HG03575 (cell line): Measurements from ENCODE around the gene HEYL.

ENCODE experiments used
- ATAC-seq: cut with Tn5 transposase; IDR thresholded peaks from one replicate; pipeline ENCODE4 v1.9.1; 2021; ENCODE audit not compliant: unreplicated experiment, insufficient number of reproducible peaks, low FRiP score; ENCODE audit errors: extremely low read depth

The HEYL gene

DNA sequence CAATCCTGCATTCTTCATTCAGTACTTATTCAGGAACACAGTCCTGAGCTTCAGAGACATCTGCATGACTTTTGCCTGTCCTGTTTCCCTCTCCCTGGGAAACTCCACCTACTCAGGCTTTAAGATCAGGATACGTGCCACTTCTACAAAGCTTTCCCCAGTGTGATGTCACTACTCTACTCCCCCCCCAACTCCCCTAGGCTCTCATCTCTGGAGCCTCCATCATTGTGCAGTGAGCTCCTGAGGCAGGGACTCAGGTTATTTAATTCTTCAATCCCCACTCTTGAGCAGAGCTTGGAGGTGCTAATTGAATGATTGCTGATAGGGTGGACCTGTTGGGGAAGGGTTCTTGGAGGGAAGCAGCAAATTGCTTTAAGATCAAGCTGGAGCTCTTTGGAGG is 31.2 kb upstream of the HEYL start:
- no peak for ATAC-seq

DNA sequence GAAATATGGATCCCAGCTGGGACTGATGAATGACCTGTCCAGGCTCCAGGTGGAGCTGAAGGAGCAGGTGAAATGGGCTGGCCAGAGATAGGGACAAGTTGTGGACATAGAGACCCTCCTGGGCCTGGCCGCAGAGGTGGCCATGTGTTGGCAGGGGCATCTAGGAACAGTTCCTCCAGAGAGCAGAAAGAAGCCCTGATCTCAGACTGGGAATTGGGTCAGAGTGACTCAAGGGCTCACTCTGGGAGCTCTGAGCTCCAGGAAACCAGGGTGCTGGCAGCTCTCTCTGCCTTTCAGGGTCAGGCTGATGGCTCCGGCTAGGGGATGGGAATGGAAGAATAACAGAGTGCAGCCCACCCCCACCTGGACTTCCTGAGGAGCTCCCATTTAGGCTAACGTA is 29.5 kb upstream of the HEYL start:
- no peak for ATAC-seq

DNA sequence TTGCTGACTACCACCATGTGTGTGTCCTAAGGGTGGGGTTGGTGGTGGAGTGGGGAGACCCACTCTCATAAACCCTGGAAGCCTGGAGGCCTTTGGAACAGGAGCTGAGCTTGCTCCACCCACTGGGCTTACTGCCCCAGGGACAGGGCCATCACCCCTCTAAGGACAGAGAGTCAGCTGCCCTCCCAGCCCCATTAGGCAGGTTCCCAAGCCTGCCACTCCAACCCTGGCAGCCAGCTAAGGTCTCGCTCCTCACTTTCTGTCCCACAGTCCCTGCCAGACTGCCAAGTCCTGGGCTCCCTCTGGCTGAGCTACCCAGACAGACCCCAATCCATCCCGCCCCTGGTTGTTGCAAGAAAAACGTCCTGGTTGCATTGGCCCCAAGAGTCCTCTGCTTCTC is 28.7 kb upstream of the HEYL start:
- no peak for ATAC-seq

GRCh38 chr1:39666772-39667171 is 27.3 kb upstream of the HEYL start:
- ATAC-seq, result peak; percentile 74

DNA sequence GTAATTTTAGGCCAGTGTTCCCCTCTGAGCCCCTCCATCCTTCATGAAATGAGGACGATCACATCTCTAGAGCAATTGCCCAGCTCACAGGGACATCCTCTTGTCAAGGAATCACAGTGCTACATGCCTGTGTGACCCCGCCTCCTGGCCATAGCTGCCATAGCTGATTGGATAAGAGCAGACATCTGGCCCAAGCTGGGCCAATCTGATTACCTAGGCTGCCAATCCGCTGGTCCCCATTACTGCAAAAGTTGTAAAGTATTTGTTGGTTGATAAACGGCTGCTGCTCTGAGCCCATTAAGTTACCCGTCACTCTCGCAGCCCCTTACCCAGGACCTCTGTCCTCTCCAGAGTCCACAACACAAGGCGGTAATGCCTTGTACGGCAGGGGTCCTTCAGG is 24.1 kb upstream of the HEYL start:
- ATAC-seq, result no peak

DNA sequence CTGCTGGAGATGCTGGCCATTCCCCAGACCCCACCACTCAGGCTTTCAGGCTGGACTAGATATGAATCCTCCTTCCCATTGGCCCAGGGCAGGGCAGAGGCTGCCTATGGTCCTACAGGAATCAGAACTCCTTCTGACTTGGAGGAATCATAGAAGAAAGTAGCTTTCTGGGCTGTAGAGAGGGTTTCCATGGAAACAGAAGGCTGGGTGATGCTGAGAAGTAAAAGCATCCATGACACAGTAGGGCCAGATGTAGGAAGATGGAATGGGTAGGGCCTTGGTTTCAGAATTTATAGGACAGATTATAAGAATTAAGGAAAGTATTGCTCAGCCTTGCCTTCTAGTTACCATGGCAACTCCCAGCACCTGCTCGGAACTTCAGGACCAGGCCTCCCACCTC is 23.4 kb upstream of the HEYL start:
- no peak for ATAC-seq

DNA sequence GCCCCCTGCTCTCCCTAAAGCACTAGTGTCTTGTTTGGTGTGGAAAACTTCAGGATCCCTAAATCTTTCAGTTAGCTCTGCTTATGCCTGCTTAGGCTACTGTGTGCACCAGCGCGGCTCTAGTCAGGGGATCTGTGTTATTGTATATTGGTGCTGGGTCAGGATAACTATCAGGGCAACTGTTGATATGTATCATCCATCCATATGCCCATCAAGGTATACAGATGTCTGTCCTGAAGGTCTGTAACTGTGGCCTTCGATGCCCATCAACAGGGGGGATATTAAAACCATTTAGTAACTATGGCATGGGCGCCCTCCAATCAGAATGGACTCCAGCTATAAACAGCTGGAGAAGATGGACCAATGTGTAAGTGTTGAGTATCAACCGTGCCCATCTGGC is 20.1 kb upstream of the HEYL start:
- ATAC-seq, result no peak

DNA sequence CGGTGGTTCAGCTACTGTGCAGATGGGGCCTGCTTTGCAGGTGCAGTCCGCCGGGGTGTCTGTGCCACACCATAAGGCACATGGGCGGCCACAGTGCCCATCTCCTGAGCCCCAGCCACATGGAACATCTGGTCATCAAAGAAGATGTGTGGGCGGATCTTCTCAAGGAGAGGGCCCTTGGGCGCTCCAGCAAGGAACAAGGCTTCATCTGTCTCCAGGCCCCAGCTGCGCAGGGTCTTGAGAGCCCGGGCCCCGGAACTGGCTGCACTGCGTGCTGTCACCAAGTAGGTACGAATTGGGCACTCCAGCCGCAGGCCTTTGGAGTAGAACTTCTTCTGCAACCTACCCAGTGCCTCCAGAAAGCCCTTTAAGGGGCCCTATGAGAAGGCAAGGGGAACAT is 19.7 kb upstream of the HEYL start:
- no peak for ATAC-seq

DNA sequence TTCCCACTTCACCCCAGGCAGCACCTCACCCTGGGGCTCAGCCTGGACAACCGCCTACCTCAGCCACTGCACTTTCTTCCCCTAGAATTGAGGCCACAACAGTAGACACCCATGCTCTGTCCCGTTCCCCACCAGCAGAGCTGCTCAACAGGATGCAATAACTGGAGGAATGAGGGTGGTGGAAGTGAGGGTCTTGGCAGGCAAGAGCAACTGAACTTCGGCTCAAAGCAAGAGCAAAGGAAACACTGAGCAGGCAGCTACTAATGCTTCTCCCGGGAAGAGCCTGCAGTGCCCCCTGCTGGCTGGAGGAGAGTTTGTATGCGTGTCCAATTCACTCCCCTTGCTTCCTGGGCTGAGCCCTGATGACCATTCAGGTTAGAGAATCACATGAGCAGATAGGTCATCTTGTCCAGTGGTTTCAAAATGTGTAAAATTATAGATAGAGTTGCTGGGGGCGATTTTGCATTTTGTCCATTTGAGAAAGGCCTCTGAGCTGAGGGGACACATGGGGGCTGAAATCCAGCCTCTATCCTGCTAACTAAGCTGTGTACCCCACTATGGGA is 18.6 kb upstream of the HEYL start:
- no peak for ATAC-seq

GRCh38 chr1:39657402-39657801 is 18.0 kb upstream of the HEYL start:
- no peak for ATAC-seq

DNA sequence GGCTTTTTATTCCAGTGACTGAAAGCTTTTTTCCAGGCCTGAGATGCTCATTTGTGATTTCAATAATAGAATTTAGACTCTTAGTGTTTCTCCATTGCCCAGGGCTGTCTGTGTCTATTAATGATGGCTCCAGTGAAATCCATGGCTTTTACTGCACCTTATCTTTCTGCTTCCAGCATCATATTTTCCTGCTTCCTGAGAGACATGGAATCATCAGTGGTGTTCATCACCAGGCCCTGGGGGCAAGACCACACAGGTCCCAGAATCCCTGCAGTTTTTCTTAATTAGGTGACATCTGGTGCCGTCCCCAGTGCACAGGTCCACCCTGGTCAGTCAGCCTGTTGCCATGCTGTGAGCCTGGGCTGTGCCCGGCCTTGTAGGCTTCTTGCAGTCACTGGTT is 16.9 kb upstream of the HEYL start:
- ATAC-seq, result no peak

DNA sequence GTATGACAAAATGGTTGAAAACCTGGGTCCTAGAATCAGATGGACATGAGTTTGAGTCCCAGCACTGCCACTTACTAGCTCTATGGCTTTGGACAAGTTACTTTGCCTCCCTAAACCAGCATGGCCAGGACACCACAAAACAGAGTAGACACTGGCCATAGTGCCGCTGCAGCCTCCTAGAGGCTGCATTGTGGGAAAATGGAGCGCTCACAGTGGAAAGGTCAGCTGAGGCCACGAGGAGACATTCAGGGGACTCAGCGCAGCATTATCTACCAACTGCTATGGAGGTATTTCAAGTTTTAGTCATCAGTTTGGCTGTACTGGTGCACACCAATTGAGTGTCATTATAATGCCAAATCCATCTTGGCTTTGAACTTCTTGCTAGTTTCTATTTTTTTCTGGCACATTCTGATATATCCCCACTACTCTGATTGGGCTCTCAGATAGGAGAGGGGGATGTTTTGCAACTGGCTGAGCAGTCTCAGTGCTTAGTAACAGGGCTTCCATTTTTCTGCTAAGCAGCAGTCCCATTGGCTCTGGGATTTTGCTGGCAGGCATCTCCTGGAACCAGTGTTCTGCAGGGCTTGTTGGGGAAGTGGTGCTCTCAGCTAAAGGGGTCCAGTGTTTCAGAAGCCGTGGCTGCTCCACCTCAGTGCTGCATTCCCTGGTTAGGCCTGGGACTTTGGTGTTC is 16.3 kb upstream of the HEYL start:
- ATAC-seq, result no peak

DNA sequence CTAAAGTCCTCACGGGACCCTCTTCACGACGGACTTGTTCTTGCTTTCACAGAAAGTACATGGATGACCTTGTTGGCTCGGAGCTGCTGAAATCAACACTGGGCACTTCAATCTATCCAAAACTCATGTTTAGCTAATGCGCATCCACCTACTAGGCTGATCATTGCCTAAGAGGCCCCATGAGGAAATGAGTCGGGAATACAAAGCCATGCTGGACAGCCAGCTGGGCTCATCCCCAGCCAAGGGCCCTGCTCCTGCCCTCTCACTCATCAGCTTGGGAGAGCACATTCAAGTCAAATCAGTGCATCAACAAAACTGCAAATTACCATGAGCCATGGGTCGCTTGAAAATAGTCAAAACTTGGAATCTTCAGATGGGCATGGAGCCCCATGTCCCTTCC is 14.8 kb upstream of the HEYL start:
- no peak for ATAC-seq

DNA sequence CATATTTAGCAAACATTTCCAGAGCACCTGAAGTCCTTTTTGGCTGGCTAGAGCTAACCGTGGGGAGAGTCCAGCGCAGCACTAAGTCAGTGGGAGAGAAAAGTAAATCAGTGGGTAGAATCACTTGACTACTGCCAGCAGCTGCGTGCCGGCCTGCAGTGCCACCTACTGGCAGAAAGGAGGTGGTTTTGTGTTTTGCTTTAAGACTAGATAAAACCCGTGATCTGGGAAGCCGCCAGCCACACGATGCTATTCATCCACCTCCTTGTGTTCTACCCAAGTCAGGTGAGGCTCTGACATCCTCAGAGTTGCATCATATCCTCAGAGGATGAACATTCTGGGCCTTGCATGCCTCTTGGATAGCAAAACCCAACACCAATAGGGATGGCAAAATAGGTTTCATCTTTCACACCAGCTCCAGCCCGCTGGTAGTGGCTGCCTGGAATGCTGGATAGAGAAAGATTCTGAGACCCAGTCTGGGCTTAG is 14.1 kb upstream of the HEYL start:
- ATAC-seq, result no peak

DNA sequence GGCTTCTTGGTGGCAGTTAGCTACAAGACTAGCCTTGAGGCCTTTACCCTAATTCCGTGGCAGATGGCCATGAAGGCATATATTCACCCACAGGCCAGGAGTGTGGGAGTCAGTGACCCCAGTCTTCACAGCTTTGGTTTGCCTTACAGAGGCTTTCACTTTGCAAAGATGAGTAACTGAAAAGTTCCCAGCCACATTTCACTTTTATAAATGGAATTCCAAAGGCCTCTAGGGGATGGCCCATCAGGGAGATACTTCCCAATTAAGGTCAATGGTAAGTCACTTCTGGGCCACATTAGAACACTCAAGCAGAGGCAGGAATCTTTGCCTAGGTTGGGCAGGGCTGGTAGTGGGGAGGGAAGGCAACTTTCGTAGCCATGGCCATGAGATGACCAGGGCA is 13.1 kb upstream of the HEYL start:
- no peak for ATAC-seq

GRCh38 chr1:39652105-39652504 is 12.7 kb upstream of the HEYL start:
- no peak for ATAC-seq

GRCh38 chr1:39650431-39650830 is 11.0 kb upstream of the HEYL start:
- ATAC-seq, result no peak

GRCh38 chr1:39649636-39650185 is 10.3 kb upstream of the HEYL start:
- ATAC-seq, result no peak

GRCh38 chr1:39648496-39648895 is 9.1 kb upstream of the HEYL start:
- ATAC-seq, result no peak

- no peak for ATAC-seq
Observed at GRCh38 chr1:39647247-39647646, 7.8 kb upstream of the HEYL start.
